ENCODE data around the gene CRTC3.
"Not testable (repeated sequence)": the region's sequence is repeated elsewhere in the genome, so short reads cannot be mapped to it uniquely, and the experiment has no call there.

Gene CRTC3

GRCh38 chr15:90636993-90637392 lies 107.3 kb downstream of the CRTC3 start:
- DNase-seq, result not testable (repeated sequence)

- DNase-seq, result no peak
These were observed 108.0 kb downstream of the CRTC3 start for GRCh38 chr15:90637693-90638092.

- no peak for DNase-seq
These were observed 108.5 kb downstream of the CRTC3 start for GRCh38 chr15:90638201-90638691.

- no peak for DNase-seq
These were observed 109.2 kb downstream of the CRTC3 start for GRCh38 chr15:90638963-90639362.

GRCh38 chr15:90640862-90641261 lies 111.1 kb downstream of the CRTC3 start:
- DNase-seq, result no peak

GRCh38 chr15:90641581-90642463 lies 112.1 kb downstream of the CRTC3 start:
- no peak for DNase-seq

- DNase-seq, result no peak
These were observed 113.0 kb downstream of the CRTC3 start for GRCh38 chr15:90642464-90643300.

- DNase-seq, result no peak
These were observed 113.5 kb downstream of the CRTC3 start for GRCh38 chr15:90643301-90643632.

- no peak for DNase-seq
These were observed 114.8 kb downstream of the CRTC3 start for GRCh38 chr15:90644526-90644925.

GRCh38 chr15:90644952-90645725 lies 115.4 kb downstream of the CRTC3 start:
- DNase-seq, result no peak

GRCh38 chr15:90645873-90646575 lies 116.3 kb downstream of the CRTC3 start:
- DNase-seq, result no peak

GRCh38 chr15:90646662-90647305 lies 117.1 kb downstream of the CRTC3 start:
- no peak for DNase-seq

GRCh38 chr15:90647326-90647725 lies 117.6 kb downstream of the CRTC3 start:
- no peak for DNase-seq

- DNase-seq, result peak; percentile 28
These were observed 118.7 kb downstream of the CRTC3 start for GRCh38 chr15:90648137-90649070.

GRCh38 chr15:90650117-90650955 lies 120.6 kb downstream of the CRTC3 start:
- no peak for DNase-seq

GRCh38 chr15:90650956-90651689 lies 121.4 kb downstream of the CRTC3 start:
- no peak for DNase-seq

- DNase-seq, result no peak
These were observed 124.8 kb downstream of the CRTC3 start for GRCh38 chr15:90654233-90655136.

Measured in NCI-H2029 treated with DMSO at 0.1 percent for 48 hours (cell line).